Mucosa of rectum (tissue), 2 donors: ENCODE measurements around the gene CCDC149.

Experiments
- H3K27ac ChIP-seq, 2 donors: one replicate each; pipeline ENCODE4 v1.7.0; 2013; ENCODE audit warnings: inconsistent platforms in 2 of 2, low read depth in 2 of 2, low read length in 2 of 2
- H3K27me3 ChIP-seq, 2 donors: one replicate each; pipeline ENCODE4 v1.7.0; 2013; ENCODE audit warnings: low read length in 2 of 2; ENCODE audit not compliant: control insufficient read depth in 2 of 2, insufficient read depth in 2 of 2
- H3K36me3 ChIP-seq, 2 donors: one replicate each; pipeline ENCODE4 v1.7.0; 2013; ENCODE audit warnings: low read length in 2 of 2; ENCODE audit not compliant: control insufficient read depth in 2 of 2, insufficient read depth in 2 of 2
- H3K4me1 ChIP-seq, 2 donors: one replicate each; pipeline ENCODE4 v1.7.0; 2013; ENCODE audit warnings: low read length in 2 of 2, mild to moderate bottlenecking in 1 of 2; ENCODE audit not compliant: control insufficient read depth in 2 of 2, insufficient read depth in 2 of 2
- H3K4me3 ChIP-seq, 2 donors: one replicate each; pipeline ENCODE4 v1.7.0; 2013; ENCODE audit warnings: low read length in 2 of 2
- H3K9ac ChIP-seq, 2 donors: one replicate each; pipeline ENCODE4 v1.7.0; 2013; ENCODE audit warnings: low read length in 2 of 2, low read depth in 1 of 2, mild to moderate bottlenecking in 1 of 2
- H3K9me3 ChIP-seq, 2 donors: one replicate each; pipeline ENCODE4 v1.7.0; 2013; ENCODE audit warnings: low read length in 2 of 2; ENCODE audit not compliant: control insufficient read depth in 2 of 2
- donor health status: healthy.
- donor health status: Normal muscosa, but diverticular disease.

CCDC149 gene

DNA sequence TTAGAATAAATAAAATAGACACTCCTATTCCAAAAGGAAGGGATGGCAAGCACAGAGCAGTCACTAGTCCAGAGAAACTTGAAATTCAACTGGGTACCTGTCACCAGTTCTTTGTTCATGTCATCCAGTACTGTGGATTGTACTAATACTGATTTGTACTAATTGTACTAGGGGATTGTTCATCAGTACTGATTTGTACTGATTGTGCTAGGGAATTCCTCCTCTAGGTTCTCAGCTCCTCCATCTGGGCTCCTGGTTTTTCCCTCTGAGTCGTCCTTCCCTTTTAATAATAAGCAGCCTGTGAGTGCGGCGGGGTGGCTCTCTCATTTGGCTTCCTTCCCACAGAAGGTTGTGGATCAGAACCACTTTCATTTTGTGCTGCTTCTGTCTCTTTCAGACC, 148.5 kb downstream of the CCDC149 start:
- no peak overlapping the region for H3K9ac ChIP-seq
- H3K4me1 ChIP-seq: no peaks in the 10 kb centered on the region
- H3K27me3 ChIP-seq: no peaks in the 10 kb centered on the region
- no peak overlapping the region for H3K27ac ChIP-seq
- no peaks in the 10 kb centered on the region for H3K9me3 ChIP-seq
- no peaks in the 10 kb centered on the region for H3K36me3 ChIP-seq
- H3K4me3 ChIP-seq: no peak overlapping the region

DNA sequence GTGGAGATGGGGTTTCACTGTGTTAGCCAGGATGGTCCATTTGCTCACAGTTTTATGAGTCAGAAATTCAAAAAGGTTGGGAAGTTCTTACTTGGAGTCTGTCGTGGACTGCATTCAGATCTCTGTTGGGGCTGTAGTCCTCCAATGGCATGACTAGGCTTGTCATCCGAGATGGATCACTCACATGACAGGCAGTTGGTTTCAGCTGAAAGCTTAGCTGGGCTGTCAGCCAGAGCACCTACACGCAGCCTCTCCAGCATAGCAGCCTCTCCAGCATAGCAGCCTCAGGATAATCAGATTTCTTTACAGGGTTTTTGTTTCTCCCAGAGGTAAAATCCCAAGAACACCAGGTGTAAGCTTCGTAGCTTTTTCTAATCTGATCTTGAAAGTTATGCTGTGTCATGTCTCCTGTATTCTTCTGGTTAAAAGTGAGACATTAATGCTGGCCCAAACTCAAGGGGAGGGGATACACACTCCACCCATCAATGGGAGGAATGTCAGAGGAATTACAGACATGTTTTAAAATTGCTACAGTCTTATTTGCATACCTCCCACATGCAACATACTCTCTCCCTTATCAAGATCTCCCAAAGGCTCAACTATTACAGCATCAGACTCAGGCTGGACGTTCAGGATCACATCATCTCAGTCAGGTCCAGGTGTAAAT, 149.1 kb downstream of the CCDC149 start:
- no peaks in the 10 kb centered on the region for H3K36me3 ChIP-seq
- no peak overlapping the region for H3K4me3 ChIP-seq
- no peak overlapping the region for H3K9ac ChIP-seq
- no peaks in the 10 kb centered on the region for H3K9me3 ChIP-seq
- no peaks in the 10 kb centered on the region for H3K4me1 ChIP-seq
- H3K27me3 ChIP-seq: no peaks in the 10 kb centered on the region
- H3K27ac ChIP-seq: no peak overlapping the region
